HG03025 (cell line): ENCODE results near the gene PIEZO2.

Experiments
- ATAC-seq: cut with Tn5 transposase; IDR thresholded peaks from one replicate; pipeline ENCODE4 v1.9.1; 2021; ENCODE audit warnings: mild to moderate bottlenecking, moderate library complexity; ENCODE audit not compliant: unreplicated experiment, low FRiP score

The PIEZO2 gene

GRCh38 chr18:11114653-11115052 lies 34.7 kb downstream of the PIEZO2 start:
- no peak for ATAC-seq

- ATAC-seq = no peak
Measured at GRCh38 chr18:11113937-11114336, 35.4 kb downstream of the PIEZO2 start.

GRCh38 chr18:11113046-11113548 lies 36.3 kb downstream of the PIEZO2 start:
- ATAC-seq = no peak

- ATAC-seq = no peak
Measured at GRCh38 chr18:11112286-11112685, 37.1 kb downstream of the PIEZO2 start.

GRCh38 chr18:11110509-11110908 lies 38.9 kb downstream of the PIEZO2 start:
- ATAC-seq = no peak

GRCh38 chr18:11108947-11109346 lies 40.4 kb downstream of the PIEZO2 start:
- ATAC-seq = no peak

- ATAC-seq = no peak
Measured at GRCh38 chr18:11106894-11107293, 42.5 kb downstream of the PIEZO2 start.

GRCh38 chr18:11105463-11105862 lies 43.9 kb downstream of the PIEZO2 start:
- ATAC-seq = no peak

GRCh38 chr18:11104307-11104706 lies 45.1 kb downstream of the PIEZO2 start:
- ATAC-seq = no peak

- ATAC-seq = no peak
Measured at GRCh38 chr18:11096839-11097750, 52.3 kb downstream of the PIEZO2 start.

- no peak for ATAC-seq
Measured at GRCh38 chr18:11096411-11096810, 53.0 kb downstream of the PIEZO2 start.

GRCh38 chr18:11095674-11096293 lies 53.6 kb downstream of the PIEZO2 start:
- no peak for ATAC-seq

- ATAC-seq = no peak
Measured at GRCh38 chr18:11095211-11095610, 54.2 kb downstream of the PIEZO2 start.

GRCh38 chr18:11091746-11092145 lies 57.6 kb downstream of the PIEZO2 start:
- no peak for ATAC-seq

- ATAC-seq = no peak
Measured at GRCh38 chr18:11089931-11090715, 59.2 kb downstream of the PIEZO2 start.

- no peak for ATAC-seq
Measured at GRCh38 chr18:11081009-11081532, 68.3 kb downstream of the PIEZO2 start.

- ATAC-seq = no peak
Measured at GRCh38 chr18:11078491-11078890, 70.9 kb downstream of the PIEZO2 start.

- no peak for ATAC-seq
Measured at GRCh38 chr18:11077548-11078187, 71.7 kb downstream of the PIEZO2 start.

- no peak for ATAC-seq
Measured at GRCh38 chr18:11074889-11075288, 74.5 kb downstream of the PIEZO2 start.

- ATAC-seq = no peak
Measured at GRCh38 chr18:11073971-11074370, 75.4 kb downstream of the PIEZO2 start.
